Uterine smooth muscle cell (primary cell): ENCODE results near the gene PML. TPM values are rescaled to one million over a fixed set of nuclear protein-coding genes. Genes with fewer than 3 reads are reported as not detected.

ENCODE experiments used
- total RNA-seq: library from RNA; depleted of rRNA; stranded (reverse); fragments of >200 nt; gene quantifications from 2 replicates; pipeline ENCODE4 v1.2.3, GENCODE V29; 2014

Gene PML, protein sequence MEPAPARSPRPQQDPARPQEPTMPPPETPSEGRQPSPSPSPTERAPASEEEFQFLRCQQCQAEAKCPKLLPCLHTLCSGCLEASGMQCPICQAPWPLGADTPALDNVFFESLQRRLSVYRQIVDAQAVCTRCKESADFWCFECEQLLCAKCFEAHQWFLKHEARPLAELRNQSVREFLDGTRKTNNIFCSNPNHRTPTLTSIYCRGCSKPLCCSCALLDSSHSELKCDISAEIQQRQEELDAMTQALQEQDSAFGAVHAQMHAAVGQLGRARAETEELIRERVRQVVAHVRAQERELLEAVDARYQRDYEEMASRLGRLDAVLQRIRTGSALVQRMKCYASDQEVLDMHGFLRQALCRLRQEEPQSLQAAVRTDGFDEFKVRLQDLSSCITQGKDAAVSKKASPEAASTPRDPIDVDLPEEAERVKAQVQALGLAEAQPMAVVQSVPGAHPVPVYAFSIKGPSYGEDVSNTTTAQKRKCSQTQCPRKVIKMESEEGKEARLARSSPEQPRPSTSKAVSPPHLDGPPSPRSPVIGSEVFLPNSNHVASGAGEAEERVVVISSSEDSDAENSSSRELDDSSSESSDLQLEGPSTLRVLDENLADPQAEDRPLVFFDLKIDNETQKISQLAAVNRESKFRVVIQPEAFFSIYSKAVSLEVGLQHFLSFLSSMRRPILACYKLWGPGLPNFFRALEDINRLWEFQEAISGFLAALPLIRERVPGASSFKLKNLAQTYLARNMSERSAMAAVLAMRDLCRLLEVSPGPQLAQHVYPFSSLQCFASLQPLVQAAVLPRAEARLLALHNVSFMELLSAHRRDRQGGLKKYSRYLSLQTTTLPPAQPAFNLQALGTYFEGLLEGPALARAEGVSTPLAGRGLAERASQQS
- total RNA-seq, result 25.0 and 27.9 TPM in 2 replicates

DNA sequence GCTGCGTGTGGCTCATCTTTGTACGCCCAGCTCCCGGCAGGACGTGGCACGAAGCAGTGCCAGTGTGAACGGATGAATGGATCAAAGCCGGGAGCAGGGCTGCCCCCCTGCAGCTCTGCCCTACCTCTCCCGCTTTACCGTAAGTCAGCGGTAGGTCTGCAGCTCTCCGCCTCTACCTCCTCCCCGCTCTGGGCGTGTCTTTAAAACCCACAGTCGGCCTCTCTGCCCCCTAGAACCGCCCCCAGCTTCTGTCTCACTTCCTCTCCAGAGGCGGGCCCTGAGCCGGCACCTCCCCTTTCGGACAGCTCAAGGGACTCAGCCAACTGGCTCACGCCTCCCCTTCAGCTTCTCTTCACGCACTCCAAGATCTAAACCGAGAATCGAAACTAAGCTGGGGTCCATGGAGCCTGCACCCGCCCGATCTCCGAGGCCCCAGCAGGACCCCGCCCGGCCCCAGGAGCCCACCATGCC lies at the start of gene PML:
TSS of gene PML (plus strand) at position 304 of the 471 bp plus-strand sequence. CDS start at position 401, 97 bp downstream.

GRCh38 chr15:73991726-73992593 lies 2.6 kb upstream of the PML start, which contains the start of gene STOML1:
Gene STOML1, minus strand, starts transcription at chr15:73992295. Its CDS starts 72 bp downstream, at chr15:73992223.

GRCh38 chr15:74082450-74082849 lies 87.9 kb downstream of the PML start, which contains the start of gene GOLGA6A:
Gene GOLGA6A, minus strand, starts transcription at chr15:74082550. Its CDS starts 41 bp downstream, at chr15:74082509.

Other genes starting within 250 kb of the PML start
- 0.11 and 0.50 TPM in 2 replicates for gene INSYN1, start 241.4 kb upstream of the PML start, total RNA-seq
- not detected in 2 replicates for gene TBC1D21, start 121.2 kb upstream of the PML start, total RNA-seq
- gene LOXL1, start 68.3 kb upstream of the PML start, total RNA-seq, result 64.3 and 68.5 TPM in 2 replicates
- gene STOML1, start 2.4 kb upstream of the PML start, total RNA-seq, result 20.4 and 21.9 TPM in 2 replicates
- under 0.01 TPM in 1 of 2 replicates, not detected in the other for gene GOLGA6A, start 87.8 kb downstream of the PML start, total RNA-seq
- gene ISLR2, start 135.9 kb downstream of the PML start, total RNA-seq, result under 0.01 and 0.25 TPM in 2 replicates
- 30.2 and 39.7 TPM in 2 replicates for gene ISLR, start 179.0 kb downstream of the PML start, total RNA-seq
- 3.9 and 4.5 TPM in 2 replicates for gene STRA6, start 208.1 kb downstream of the PML start, total RNA-seq
- gene CCDC33, start 241.6 kb downstream of the PML start, total RNA-seq, result 0.12 and 0.22 TPM in 2 replicates